ENCODE measurements around the gene OSTM1.

Gene OSTM1

GRCh38 chr6:108118810-108119768, 44.5 kb upstream of the OSTM1 start:
- TF ChIP-seq REST (IDR thresholded peaks at IDR 0.05; ENCODE audit: insufficient replicate concordance, low read depth) = no peak
- TF ChIP-seq GABPA (IDR thresholded peaks at IDR 0.05; ENCODE audit: low read depth) = no peak
- TF ChIP-seq CTCF (IDR thresholded peaks at IDR 0.05; ENCODE audit: insufficient read depth, low read length) = no peak
- peak overlapping the region; percentile 11 for H3K4me3 ChIP-seq (replicated peaks; ENCODE audit: insufficient read depth, low read length)
- H3K27me3 ChIP-seq (ENCODE audit: insufficient read depth, poor library complexity, severe bottlenecking) = peaks cover 67% of the 10 kb centered on the region
- no peak overlapping the region for H3K27ac ChIP-seq (replicated peaks)
- no peak for DNase-seq (ENCODE audit: low read depth in 1 of 2, low spot score in 1 of 2)

- no peak for DNase-seq (ENCODE audit: low read depth in 1 of 2, low spot score in 1 of 2)
- Histone ChIP-seq H3K27ac (replicated peaks) (no peak overlapping the region), H3K4me3 (replicated peaks; ENCODE audit: insufficient read depth, low read length) (peak overlapping the region; percentile 55), H3K27me3 (ENCODE audit: insufficient read depth, poor library complexity, severe bottlenecking) (peaks cover 64% of the 10 kb centered on the region)
- TF ChIP-seq REST (IDR thresholded peaks at IDR 0.05; ENCODE audit: insufficient replicate concordance, low read depth) (no peak), SPI1 (IDR thresholded peaks at IDR 0.05; ENCODE audit: borderline replicate concordance, low read depth) (no peak), GABPA (IDR thresholded peaks at IDR 0.05; ENCODE audit: low read depth) (no peak), CTCF (IDR thresholded peaks at IDR 0.05; ENCODE audit: insufficient read depth, low read length) (no peak), POLR2AphosphoS5 (IDR thresholded peaks at IDR 0.05; ENCODE audit: low read depth) (no peak)
These were observed 43.8 kb upstream of the OSTM1 start for GRCh38 chr6:108118359-108118724.

- peak in 1 of 2 experiments; percentile 23 for DNase-seq (ENCODE audit: low read depth in 1 of 2, low spot score in 1 of 2)
These were observed 43.2 kb upstream of the OSTM1 start for GRCh38 chr6:108117427-108118358.

More at GRCh38 chr6:108117427-108118358, 43.2 kb upstream of the OSTM1 start:
- H3K27me3 ChIP-seq (ENCODE audit: insufficient read depth, poor library complexity, severe bottlenecking) = peaks cover 58% of the 10 kb centered on the region
- no peak overlapping the region for H3K27ac ChIP-seq (replicated peaks)
- TF ChIP-seq POLR2AphosphoS5 (IDR thresholded peaks at IDR 0.05; ENCODE audit: low read depth) (no peak), REST (IDR thresholded peaks at IDR 0.05; ENCODE audit: insufficient replicate concordance, low read depth) (no peak), GABPA (IDR thresholded peaks at IDR 0.05; ENCODE audit: low read depth) (no peak), SPI1 (IDR thresholded peaks at IDR 0.05; ENCODE audit: borderline replicate concordance, low read depth) (no peak), CTCF (IDR thresholded peaks at IDR 0.05; ENCODE audit: insufficient read depth, low read length) (no peak)
- peak overlapping the region; percentile 55 for H3K4me3 ChIP-seq (replicated peaks; ENCODE audit: insufficient read depth, low read length)
